ENCODE data around the gene CASP7.

Gene CASP7

GRCh38 chr10:113661332-113661731 is 18.4 kb upstream of the CASP7 start:
- no peak for DNase-seq
- Histone ChIP-seq H3K9me3 (no peaks in the 10 kb centered on the region), H3K4me3 (no peak overlapping the region), H3K27ac (no peak overlapping the region), H3K4me1 (peaks cover 0 to 8% (median 0%) of the 10 kb centered on the region in 4 donors), H3K27me3 (no peaks in the 10 kb centered on the region), H3K36me3 (no peaks in the 10 kb centered on the region)
- TF ChIP-seq, protein P1, sequence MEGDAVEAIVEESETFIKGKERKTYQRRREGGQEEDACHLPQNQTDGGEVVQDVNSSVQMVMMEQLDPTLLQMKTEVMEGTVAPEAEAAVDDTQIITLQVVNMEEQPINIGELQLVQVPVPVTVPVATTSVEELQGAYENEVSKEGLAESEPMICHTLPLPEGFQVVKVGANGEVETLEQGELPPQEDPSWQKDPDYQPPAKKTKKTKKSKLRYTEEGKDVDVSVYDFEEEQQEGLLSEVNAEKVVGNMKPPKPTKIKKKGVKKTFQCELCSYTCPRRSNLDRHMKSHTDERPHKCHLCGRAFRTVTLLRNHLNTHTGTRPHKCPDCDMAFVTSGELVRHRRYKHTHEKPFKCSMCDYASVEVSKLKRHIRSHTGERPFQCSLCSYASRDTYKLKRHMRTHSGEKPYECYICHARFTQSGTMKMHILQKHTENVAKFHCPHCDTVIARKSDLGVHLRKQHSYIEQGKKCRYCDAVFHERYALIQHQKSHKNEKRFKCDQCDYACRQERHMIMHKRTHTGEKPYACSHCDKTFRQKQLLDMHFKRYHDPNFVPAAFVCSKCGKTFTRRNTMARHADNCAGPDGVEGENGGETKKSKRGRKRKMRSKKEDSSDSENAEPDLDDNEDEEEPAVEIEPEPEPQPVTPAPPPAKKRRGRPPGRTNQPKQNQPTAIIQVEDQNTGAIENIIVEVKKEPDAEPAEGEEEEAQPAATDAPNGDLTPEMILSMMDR (IDR thresholded peaks at IDR 0.05): no peak
- intact Hi-C loops (cut with DNase I; ENCODE audit: low total_unique reads): no loop called here

DNA sequence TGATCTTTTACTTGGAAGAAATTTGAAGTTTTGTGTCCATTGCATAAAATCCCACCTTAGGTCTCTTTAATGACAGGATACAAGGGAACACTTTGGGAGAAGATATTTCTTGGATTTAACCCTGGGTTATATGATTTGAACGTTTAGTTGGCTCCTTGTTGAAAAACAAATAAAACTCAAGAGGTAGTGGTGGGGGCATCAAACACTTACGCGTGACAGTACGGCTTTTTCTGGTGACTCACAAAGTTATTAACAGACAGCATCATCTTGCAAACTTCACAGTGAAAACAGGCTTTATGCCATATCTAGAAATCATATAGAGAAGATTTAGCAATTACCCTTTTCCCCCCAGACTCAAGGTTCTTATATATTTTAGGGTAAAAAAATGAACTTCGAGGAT is 16.6 kb upstream of the CASP7 start:
- TF ChIP-seq, protein P1 (IDR thresholded peaks at IDR 0.05): no peak
- Histone ChIP-seq H3K9me3 (no peaks in the 10 kb centered on the region), H3K4me3 (no peak overlapping the region), H3K27ac (no peak overlapping the region), H3K36me3 (no peaks in the 10 kb centered on the region), H3K27me3 (no peaks in the 10 kb centered on the region), H3K4me1 (peaks cover 0 to 12% (median 0%) of the 10 kb centered on the region in 4 donors)
- intact Hi-C loops (cut with DNase I; ENCODE audit: low total_unique reads): no loop called here
- no peak for DNase-seq

DNA sequence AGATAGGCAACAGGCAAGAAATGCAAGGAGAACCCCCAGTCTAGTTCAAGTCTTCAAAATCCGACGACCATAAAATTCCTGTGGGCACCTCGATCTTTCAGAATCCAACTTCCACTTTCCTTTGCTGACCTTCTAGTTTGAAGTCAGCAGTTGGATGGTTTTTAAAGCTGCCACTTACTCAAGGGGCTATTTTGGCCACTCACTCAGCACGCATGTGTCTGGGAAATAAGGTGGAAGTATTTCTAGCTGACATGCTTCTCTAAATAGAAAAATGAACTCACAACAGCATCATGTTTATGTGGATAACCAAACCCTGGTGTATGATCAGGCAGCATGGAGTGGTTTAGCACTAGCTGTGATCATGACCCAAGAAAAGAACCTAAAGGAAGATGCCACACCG is 15.8 kb upstream of the CASP7 start, which contains the start of gene NRAP:
TSS of gene NRAP (minus strand) at position 134 of the 400 bp plus-strand sequence. CDS start 159 bp downstream, outside the sequence.
- no peak within 1 kb of the TSS for H3K4me3 ChIP-seq
- no peak for DNase-seq
- intact Hi-C loops (cut with DNase I; ENCODE audit: low total_unique reads): no loop called here

GRCh38 chr10:113665352-113665751 is 14.4 kb upstream of the CASP7 start:
- Histone ChIP-seq H3K4me3 (no peak overlapping the region), H3K4me1 (peaks cover 0 to 12% (median 0%) of the 10 kb centered on the region in 4 donors), H3K36me3 (no peaks in the 10 kb centered on the region), H3K27me3 (no peaks in the 10 kb centered on the region), H3K9me3 (peaks cover 0 to 1% (median 0%) of the 10 kb centered on the region in 3 donors), H3K27ac (no peak overlapping the region)
- intact Hi-C loops (cut with DNase I; ENCODE audit: low total_unique reads): no loop called here
- no peak for DNase-seq
- TF ChIP-seq, protein P1 (IDR thresholded peaks at IDR 0.05): no peak

More for the DNA sequence above, 15.8 kb upstream of the CASP7 start, which contains the start of gene NRAP:
- H3K27ac ChIP-seq: no peak within 1 kb of the TSS
- H3K27me3 ChIP-seq: no peaks in the 10 kb centered on the region
- H3K36me3 ChIP-seq: no peaks in the 10 kb centered on the region
- peaks cover 0 to 12% (median 0%) of the 10 kb centered on the region in 4 donors for H3K4me1 ChIP-seq
- H3K9me3 ChIP-seq: no peaks in the 10 kb centered on the region
- TF ChIP-seq, protein P1 (IDR thresholded peaks at IDR 0.05): no peak

- TF ChIP-seq, protein P1 (IDR thresholded peaks at IDR 0.05): no peak
- Histone ChIP-seq H3K36me3 (no peaks in the 10 kb centered on the region), H3K27ac (no peak overlapping the region), H3K4me1 (peaks cover 0 to 12% (median 0%) of the 10 kb centered on the region in 4 donors), H3K27me3 (peaks cover 0 to under 1% of the 10 kb centered on the region in 2 donors), H3K4me3 (no peak overlapping the region), H3K9me3 (peaks cover 0 to 7% (median 0%) of the 10 kb centered on the region in 3 donors)
- intact Hi-C loops (cut with DNase I; ENCODE audit: low total_unique reads): no loop called here
- peak in 1 of 2 donors; percentile 34 for DNase-seq
Measured at GRCh38 chr10:113665806-113666354, 13.8 kb upstream of the CASP7 start.
